Measurements from ENCODE around the gene DPYD.
A peak's percentile ranks its signal among the peaks of the same experiment; 100 is the strongest.

Gene DPYD

DNA sequence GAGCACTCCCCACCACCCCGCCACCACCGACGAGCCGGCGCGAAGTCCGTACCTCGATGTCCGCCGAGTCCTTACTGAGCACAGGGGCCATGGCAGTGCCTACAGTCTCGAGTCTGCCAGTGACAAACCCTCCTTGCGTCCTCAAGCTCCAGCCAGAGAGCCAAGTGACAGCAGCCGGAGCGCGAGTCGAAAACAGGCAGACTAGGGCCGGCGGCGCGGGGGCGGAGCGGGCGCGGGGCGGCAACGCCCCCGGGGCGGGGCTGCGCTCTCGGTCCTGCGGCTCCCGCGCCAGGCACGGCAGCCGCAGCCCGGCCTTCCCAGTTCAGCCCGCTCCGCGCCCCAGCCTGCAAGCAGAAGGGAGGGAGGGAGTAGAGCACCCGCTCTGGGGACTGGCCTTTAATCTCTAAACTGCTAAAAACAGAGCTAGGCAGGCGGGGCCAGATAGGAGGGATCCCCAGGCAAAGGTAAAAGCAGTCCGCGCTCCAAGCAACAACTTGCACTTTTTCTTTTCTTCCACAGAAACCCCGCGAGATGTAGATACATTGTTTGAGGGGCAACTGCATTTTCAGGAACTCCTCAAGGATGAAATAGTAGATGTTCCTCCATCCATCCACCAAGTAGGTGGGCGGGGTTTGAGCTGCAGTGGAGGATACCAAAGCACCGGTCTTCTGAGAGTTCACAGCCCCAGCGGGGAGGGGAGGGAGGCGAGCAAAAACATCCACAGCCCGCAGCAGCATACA is at the start of gene DPYD:
Gene DPYD (minus strand): TSS at position 203 of the 740 bp plus-strand sequence. CDS start 112 bp downstream, at position 91.
- DNase-seq: peak; percentile 81

GRCh38 chr1:97960470-97960869 is 39.6 kb upstream of the DPYD start:
- DNase-seq: no peak

DNA sequence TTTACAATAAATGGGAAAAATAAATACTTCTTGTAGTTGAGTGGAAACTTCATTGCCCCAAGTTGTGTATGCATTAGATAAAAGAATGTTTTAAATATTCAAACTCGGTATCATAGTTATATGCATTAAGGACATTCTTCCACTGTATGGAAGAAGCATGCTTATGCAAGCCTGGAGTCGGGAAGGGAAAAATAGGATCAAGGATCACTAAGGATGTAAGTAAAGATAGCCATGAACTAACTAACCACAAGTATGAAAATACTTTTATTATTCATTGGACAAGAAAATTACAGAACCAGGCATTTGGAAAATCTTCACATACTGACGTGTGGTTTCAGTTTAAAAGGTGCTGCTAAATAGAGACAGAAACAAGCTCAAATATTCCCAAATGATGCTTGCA is 26.9 kb upstream of the DPYD start:
- DNase-seq: no peak

DNA sequence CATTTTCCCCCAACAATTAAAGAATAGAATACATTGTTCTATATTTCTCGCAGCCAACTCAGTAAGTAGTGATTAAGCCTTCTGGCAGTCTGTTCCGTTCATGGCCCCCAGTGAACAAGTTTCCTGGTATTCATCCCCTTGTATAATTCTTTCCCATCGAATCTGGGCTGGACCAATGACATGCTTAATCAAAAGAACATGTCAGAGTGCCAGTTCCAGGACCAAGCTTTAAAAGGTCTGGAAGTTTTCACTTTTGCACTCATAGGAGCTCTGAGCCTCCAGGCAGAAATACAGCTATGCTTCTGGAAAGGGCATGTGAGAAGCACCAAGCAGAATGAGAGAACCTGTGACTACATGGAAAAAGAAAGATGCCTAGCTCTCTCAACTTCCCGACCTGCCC is 22.5 kb upstream of the DPYD start:
- DNase-seq: no peak

GRCh38 chr1:97942161-97943123 is 21.6 kb upstream of the DPYD start:
- no peak for DNase-seq

DNA sequence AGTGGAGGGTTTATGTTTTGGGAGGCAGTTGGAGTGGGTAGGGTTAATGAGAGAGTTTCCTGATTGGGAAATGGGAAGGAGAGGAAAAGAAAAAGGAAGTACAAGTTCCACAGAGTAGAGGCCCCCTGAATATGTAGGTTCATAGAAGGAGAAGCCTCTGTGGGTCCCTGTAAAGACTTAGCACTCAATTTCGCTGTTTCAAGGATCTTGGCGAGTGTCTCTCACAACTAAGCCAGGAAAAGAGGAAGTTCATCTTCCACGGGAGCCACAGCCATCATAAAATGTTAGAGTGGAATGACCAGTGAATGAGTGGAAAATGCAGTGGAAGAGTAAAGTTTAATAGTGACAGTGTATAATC is 17.4 kb upstream of the DPYD start:
- no peak for DNase-seq

GRCh38 chr1:97936976-97937375 is 16.1 kb upstream of the DPYD start:
- DNase-seq: no peak

DNA sequence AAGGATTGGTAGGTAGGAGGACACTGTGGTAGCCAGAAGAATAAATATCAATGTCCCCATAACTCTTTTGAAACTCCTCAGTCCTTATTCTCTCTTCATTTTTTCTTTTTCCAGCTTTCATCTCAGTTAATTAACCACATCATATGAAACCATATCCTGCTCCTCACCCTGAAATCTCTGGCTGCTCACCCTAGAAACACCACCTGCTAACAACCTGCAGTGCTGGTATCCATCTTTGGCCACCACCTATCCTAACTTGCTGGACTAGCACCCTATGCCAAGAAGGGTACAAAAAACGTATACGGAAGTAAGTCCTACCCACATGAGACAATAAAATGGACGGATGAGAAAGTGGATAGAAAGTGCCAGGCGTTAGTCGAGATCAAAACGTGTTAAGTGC is 13.7 kb upstream of the DPYD start:
- DNase-seq: no peak

GRCh38 chr1:97929874-97930851 is 9.3 kb upstream of the DPYD start:
- no peak for DNase-seq

- DNase-seq: no peak
These were observed 5.3 kb upstream of the DPYD start for GRCh38 chr1:97926017-97926708.

DNA sequence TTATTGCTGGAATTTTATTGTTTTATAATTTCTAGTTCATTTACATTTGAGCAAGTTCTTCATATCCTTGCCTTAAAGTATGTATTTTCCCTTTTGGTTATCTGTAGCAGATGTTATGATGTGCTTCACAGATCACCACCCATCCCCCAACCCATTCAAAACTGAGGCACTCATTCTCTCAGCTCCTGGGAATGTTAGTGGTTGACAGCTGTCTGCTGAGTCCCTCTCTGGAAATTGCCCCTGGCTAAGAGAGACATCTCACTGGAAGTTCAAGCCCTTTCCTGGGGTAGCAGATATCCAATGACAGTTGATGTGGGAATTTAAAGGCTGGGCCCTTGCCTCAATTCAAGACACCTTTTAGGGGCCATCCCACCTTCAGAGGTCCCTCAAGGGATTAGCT is 4.3 kb upstream of the DPYD start:
- no peak for DNase-seq

DNA sequence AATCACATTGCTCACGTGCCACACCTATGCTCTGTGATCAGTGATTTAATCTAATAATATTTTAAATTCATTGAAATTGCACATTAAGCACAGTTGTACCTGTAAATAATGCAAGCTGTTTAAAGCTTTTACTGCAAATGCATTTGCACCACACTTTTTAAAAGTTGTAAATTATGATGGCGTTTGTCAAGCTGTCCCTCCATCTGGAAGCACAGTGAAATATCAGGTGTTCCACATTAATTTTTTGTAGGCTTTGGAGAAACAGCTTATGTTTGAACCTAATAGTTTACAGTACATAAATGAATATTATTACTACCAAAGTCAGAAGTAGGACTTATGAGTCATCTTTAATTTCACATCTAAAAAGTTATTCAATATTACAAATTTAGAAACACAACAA is 3.0 kb upstream of the DPYD start:
- no peak for DNase-seq

- DNase-seq: no peak
These were observed 480 bp downstream of the DPYD start for GRCh38 chr1:97920276-97920831.

GRCh38 chr1:97919585-97920261 is 1.1 kb downstream of the DPYD start:
- DNase-seq: no peak

DNA sequence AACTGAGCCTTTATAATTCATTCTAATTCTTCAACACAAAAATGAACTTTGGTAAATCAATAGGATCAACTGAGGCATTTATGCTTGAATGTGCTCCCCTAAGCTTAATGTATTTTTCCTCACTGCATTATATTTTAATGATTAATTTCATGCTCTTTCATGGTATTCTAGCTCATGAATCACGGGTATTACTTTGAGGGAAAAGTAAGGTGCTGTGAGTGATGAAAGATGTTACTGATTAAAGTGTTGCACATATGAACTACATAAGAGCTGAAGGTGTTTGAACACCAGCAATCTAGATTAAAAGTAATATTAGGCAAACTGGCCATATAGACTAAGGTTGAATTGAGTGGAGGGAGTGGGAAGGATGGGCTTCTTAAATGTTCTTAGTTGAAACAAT is 1.9 kb downstream of the DPYD start:
- no peak for DNase-seq

GRCh38 chr1:97913506-97914139 is 7.2 kb downstream of the DPYD start:
- no peak for DNase-seq

- no peak for DNase-seq
These were observed 9.3 kb downstream of the DPYD start for GRCh38 chr1:97911266-97912215.

- no peak for DNase-seq
These were observed 11.6 kb downstream of the DPYD start for GRCh38 chr1:97909266-97909665.

DNA sequence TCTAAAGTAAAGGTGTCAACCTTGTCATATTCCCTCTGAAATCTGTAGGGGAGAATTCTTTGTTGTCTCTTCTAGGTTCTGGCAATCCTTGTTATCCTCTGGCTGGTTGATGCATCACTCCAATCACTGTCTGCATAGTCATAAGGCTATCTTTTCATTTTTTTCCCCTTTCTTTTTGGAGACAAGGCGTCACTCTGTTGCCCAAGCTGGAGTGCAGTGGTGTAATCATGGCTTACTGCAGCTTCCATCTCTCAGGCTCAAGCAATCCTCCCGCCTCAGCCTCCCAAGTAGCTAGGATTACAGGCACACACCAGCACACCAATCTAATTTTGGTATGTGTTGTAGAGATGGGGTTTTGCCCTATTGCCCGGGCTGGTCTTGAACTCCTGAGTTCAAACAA is 12.9 kb downstream of the DPYD start:
- DNase-seq: no peak

Measured in stimulated activated CD4-positive, alpha-beta T cell treated with anti-CD3 and anti-CD28 coated beads, Interleukin-1b, Interleukin-23, amount 100 ng/mL, for 48 hours (primary cell).